Activated T-helper 1 cell treated with anti-CD3 and anti-CD28 coated beads, Interleukin-12 subunit alpha, Interleukin-12 subunit beta, Interleukin-2, Interleukin-4 antibody, amounts not matched to agents 30 ng/mL and 10 ng/mL and 1 ng/mL, durations not matched to agents 14 hours and 24 hours and 36 hours (primary cell): ENCODE results near the gene MMRN2. TPM values are rescaled to one million over a fixed set of nuclear protein-coding genes. Genes with fewer than 3 reads are reported as not detected.
"Not testable (repeated sequence)": the region's sequence is repeated elsewhere in the genome, so short reads cannot be mapped to it uniquely, and the experiment has no call there.

ENCODE experiments used
- DNase-seq: peaks from one replicate; pipeline ENCODE4 v3.0.0; 2021; ENCODE audit warnings: low spot score
- H3K27ac Mint-ChIP-seq: one replicate; pipeline ENCODE4 v1.8.0; 2021; ENCODE audit warnings: mild to moderate bottlenecking, mixed read lengths
- H3K27me3 Mint-ChIP-seq: one replicate; pipeline ENCODE4 v1.8.0; 2022; ENCODE audit warnings: mild to moderate bottlenecking, moderate library complexity, mixed read lengths; ENCODE audit not compliant: insufficient read depth
- H3K36me3 Mint-ChIP-seq: one replicate; pipeline ENCODE4 v1.8.0; 2021; ENCODE audit warnings: low read depth, mixed read lengths
- H3K4me1 Mint-ChIP-seq: one replicate; pipeline ENCODE4 v1.8.0; 2021; ENCODE audit warnings: low read depth, mixed read lengths
- H3K4me3 Mint-ChIP-seq: one replicate; pipeline ENCODE4 v1.8.0; 2021; ENCODE audit warnings: mild to moderate bottlenecking, moderate library complexity, mixed read lengths
- H3K9me3 Mint-ChIP-seq: one replicate; pipeline ENCODE4 v1.8.0; 2021; ENCODE audit warnings: mixed read lengths
- intact Hi-C: fragments of 100-400 bp; cut with micrococcal nuclease; formaldehyde crosslinking; loops from one replicate; pipeline ENCODE4 v1.15.1; 2024
- total RNA-seq: library from RNA; stranded (reverse); gene quantifications from 2 replicates; pipeline ENCODE4 v1.2.3, GENCODE V29; 2022

MMRN2 gene, protein sequence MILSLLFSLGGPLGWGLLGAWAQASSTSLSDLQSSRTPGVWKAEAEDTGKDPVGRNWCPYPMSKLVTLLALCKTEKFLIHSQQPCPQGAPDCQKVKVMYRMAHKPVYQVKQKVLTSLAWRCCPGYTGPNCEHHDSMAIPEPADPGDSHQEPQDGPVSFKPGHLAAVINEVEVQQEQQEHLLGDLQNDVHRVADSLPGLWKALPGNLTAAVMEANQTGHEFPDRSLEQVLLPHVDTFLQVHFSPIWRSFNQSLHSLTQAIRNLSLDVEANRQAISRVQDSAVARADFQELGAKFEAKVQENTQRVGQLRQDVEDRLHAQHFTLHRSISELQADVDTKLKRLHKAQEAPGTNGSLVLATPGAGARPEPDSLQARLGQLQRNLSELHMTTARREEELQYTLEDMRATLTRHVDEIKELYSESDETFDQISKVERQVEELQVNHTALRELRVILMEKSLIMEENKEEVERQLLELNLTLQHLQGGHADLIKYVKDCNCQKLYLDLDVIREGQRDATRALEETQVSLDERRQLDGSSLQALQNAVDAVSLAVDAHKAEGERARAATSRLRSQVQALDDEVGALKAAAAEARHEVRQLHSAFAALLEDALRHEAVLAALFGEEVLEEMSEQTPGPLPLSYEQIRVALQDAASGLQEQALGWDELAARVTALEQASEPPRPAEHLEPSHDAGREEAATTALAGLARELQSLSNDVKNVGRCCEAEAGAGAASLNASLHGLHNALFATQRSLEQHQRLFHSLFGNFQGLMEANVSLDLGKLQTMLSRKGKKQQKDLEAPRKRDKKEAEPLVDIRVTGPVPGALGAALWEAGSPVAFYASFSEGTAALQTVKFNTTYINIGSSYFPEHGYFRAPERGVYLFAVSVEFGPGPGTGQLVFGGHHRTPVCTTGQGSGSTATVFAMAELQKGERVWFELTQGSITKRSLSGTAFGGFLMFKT
- total RNA-seq, result not detected in 2 replicates

DNA sequence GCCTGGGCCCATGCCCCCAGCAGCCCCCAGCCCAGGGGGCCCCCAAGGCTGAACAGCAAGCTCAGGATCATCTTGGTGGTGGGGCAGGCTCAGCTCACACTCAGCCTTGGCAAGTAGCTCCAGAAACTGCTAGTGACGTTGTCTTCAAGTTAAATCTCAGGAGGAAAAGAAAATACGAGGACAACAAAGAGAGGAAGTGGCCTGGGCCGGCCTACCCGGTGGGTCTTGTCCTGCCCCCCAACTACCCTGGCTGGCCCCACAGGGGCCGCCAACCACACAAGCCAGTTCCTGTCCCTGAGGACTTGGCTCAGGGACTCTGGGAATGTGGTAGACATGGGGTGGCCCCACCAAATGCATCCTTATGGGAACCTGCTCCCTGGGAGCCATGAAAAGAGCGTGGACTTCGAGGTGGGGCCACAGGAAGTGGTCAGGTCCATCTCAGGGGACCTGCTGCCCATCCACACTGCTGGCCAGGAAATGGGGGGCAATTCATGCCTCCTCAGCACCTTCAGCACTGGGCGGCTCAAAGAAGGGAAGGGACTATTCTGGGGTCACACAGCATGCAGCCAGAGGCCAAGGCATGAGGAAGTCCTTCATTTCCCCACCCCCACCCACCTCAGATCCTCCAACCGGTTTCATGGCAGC, at the start of gene MMRN2:
Gene MMRN2, minus strand, starts transcription at position 145 of the 645 bp plus-strand sequence. Its CDS starts 74 bp downstream, at position 71.
- no peaks in the 10 kb centered on the region for H3K27me3 Mint-ChIP-seq
- intact Hi-C loops, result no loop called here
- H3K36me3 Mint-ChIP-seq, result no peaks in the 10 kb centered on the region
- DNase-seq, result no peak
- H3K4me3 Mint-ChIP-seq, result no peak within 1 kb of the TSS
- H3K27ac Mint-ChIP-seq, result no peak within 1 kb of the TSS
- peaks cover under 1% of the 10 kb centered on the region for H3K9me3 Mint-ChIP-seq
- no peaks in the 10 kb centered on the region for H3K4me1 Mint-ChIP-seq

DNA sequence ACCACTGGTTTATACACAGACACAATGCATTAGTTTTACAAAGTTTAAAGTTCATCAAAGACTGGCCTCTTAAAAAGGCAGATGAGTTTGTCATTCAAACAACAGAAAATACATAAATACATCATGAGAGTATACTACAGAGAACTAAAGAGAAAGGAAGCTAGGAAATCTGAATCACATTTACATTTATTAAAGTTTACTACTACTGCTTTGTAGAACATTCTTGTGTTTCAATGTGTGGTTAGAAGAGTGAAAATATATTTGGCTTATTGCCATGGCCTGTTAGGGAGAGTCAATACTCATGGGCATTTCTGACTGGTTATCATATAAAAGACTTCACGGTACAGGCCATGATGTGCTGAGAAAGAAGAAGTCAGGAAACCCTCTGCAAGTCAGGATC, 49.7 kb upstream of the MMRN2 start:
- H3K36me3 Mint-ChIP-seq, DNase-seq, H3K4me1 Mint-ChIP-seq, H3K27ac Mint-ChIP-seq, H3K4me3 Mint-ChIP-seq, intact Hi-C loops, H3K27me3 Mint-ChIP-seq, H3K9me3 Mint-ChIP-seq: not testable (repeated sequence)

DNA sequence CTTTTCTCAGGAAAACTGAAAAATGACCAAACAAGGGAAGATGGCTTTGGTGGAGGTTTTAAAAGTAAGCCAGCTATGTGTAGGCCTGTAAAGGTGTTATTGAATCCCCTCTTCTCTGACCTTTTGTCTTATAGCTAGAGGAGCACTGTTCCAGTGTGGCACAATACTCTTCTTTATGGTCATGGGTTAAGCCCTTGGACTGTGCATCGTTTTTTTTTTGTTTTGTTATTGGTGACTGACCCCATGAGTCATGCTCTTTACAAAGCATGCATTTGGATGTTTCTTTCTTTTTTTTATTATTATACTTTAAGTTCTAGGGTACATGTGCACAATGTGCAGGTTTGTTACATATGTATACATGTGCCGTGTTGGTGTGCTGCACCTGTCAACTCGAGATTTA, 43.1 kb upstream of the MMRN2 start:
- Mint-ChIP-seq H3K4me3 (no peak overlapping the region), H3K36me3 (no peaks in the 10 kb centered on the region), H3K9me3 (no peaks in the 10 kb centered on the region), H3K4me1 (no peaks in the 10 kb centered on the region), H3K27me3 (peaks cover 13% of the 10 kb centered on the region), H3K27ac (no peak overlapping the region)
- intact Hi-C loops, result no loop called here
- DNase-seq, result no peak

DNA sequence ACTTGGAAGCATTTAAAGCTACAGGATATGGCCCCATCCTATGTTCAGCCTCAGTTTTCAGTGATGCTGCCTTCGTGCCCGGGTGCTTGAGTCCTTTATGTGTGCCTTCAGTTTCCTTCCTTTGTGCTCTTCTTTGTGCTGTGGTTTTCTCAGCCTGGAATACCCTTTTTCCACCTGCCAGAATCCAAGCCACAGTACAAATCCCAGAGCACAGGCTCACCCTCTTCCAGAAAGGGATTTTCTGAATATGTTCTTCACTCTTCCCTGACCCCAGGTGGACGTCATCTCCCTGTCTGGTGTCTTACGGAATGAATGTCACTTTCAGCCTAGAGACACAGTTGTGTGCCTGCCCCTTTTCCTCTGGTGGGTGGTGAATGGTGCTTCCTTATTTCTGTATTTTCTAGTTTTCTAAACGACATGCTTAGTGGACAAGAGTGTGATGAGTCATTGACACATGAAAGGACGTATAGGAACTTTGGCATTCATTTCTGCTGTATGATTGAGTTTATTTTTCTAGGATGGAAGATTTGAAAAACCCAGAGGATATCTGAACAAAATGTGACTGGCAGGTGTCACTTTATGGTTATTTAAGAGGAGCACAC, 42.5 kb upstream of the MMRN2 start:
- H3K4me1 Mint-ChIP-seq, H3K4me3 Mint-ChIP-seq, H3K9me3 Mint-ChIP-seq, H3K27ac Mint-ChIP-seq, intact Hi-C loops, H3K36me3 Mint-ChIP-seq, DNase-seq: not testable (repeated sequence)
- H3K27me3 Mint-ChIP-seq, result peaks cover 13% of the 10 kb centered on the region

DNA sequence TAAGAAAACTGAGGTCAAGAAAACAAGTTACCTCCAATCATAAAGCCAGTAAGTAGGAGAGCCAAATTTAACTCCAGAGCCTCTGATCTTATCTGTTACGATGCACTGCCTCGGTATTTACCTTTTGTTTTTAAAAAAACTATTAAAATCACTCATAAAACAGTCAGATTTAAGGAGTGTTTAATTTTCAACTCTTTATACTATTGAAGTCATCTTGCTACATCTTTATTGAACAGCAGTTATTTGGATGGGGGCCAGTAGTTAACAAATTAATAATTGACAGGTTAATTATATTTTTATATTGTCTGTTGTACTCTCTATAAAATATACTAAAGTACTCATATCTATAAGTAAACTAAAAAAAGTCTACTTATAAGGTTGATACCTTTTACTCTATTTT, 35.5 kb upstream of the MMRN2 start:
- no peak overlapping the region for H3K4me3 Mint-ChIP-seq
- no peaks in the 10 kb centered on the region for H3K9me3 Mint-ChIP-seq
- H3K27me3 Mint-ChIP-seq, result peaks cover 34% of the 10 kb centered on the region
- no peaks in the 10 kb centered on the region for H3K36me3 Mint-ChIP-seq
- H3K27ac Mint-ChIP-seq, result no peak overlapping the region
- DNase-seq, result no peak
- intact Hi-C loops, result no loop called here
- no peaks in the 10 kb centered on the region for H3K4me1 Mint-ChIP-seq

DNA sequence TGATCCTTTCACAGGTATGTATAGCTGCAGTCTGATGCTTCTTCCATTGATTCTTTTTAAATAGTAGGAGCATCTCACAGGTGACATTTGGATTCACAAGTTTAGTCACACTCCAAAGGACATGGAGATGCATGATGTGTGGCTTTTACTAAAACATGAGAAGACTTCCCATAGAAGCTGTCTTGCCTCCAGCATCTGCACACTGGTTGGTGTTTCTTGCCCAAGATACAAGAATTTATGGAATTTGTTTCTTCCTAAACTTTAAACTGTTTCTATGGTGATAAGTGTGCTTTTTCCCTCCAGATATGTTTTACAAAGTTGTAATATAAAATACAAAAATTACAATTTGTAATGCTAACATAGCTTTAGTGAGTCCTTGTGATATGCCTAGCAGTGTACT, 35.0 kb upstream of the MMRN2 start:
- Mint-ChIP-seq H3K4me1 (no peaks in the 10 kb centered on the region), H3K36me3 (no peaks in the 10 kb centered on the region), H3K4me3 (no peak overlapping the region), H3K27ac (no peak overlapping the region), H3K27me3 (peaks cover 34% of the 10 kb centered on the region), H3K9me3 (no peaks in the 10 kb centered on the region)
- intact Hi-C loops, result no loop called here
- no peak for DNase-seq

DNA sequence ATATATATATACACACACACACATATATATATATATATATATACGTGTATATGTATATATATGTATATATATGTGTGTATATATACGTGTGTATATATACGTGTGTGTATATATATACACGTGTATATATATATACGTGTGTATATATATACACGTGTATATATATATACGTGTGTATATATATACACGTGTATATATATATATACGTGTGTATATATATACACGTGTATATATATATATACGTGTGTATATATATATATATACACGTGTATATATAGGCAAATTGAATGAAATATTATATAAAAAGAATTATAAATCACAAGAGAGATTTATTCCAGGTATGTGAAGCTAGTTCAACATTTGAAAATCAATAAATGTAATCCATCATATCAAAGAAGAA, 33.9 kb upstream of the MMRN2 start:
- DNase-seq, H3K4me1 Mint-ChIP-seq, intact Hi-C loops, H3K4me3 Mint-ChIP-seq, H3K36me3 Mint-ChIP-seq, H3K9me3 Mint-ChIP-seq, H3K27ac Mint-ChIP-seq: not testable (repeated sequence)
- H3K27me3 Mint-ChIP-seq, result peaks cover 30% of the 10 kb centered on the region

DNA sequence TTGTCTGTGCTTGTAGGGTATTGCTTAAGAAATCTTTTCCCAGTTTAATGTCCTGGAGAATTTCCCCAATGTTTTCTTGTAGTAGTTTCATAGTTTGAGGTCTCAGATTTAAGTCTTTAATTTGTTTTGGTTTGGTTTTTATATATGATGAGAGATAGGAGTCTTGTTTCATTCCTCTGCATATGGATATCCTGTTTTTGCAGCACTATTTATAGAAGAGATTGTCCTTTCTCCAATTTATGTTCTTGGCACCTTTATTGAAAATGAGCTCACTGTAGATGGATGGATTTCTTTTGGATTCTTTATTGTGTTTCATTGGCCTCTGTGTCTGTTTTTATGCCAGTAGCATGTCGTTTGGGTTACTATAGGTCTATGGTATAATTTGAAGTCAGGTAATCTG, 31.1 kb upstream of the MMRN2 start:
- intact Hi-C loops, result no loop called here
- H3K4me3 Mint-ChIP-seq, result no peak overlapping the region
- no peak overlapping the region for H3K27ac Mint-ChIP-seq
- H3K27me3 Mint-ChIP-seq, result peaks cover 28% of the 10 kb centered on the region
- DNase-seq, result no peak
- H3K36me3 Mint-ChIP-seq, result no peaks in the 10 kb centered on the region
- H3K9me3 Mint-ChIP-seq, result no peaks in the 10 kb centered on the region
- no peaks in the 10 kb centered on the region for H3K4me1 Mint-ChIP-seq

DNA sequence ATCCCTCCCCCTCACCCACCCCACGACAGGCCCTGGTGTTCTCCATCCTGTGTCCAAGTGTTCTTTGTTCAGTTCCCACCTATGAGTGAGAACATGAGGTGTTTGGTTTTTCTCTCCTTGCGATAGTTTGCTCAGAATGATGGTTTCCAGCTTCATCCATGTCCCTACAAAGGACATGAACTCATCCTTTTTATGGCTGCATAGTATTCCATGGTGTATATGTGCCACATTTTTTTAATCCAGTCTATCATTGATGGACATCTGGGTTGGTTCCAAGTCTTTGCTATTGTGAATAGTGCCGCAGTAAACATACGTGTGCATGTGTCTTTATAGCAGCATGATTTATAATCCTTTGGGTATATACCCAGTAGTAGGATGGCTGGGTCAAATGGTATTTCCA, 27.1 kb upstream of the MMRN2 start:
- not testable (repeated sequence) for H3K4me1 Mint-ChIP-seq

DNA sequence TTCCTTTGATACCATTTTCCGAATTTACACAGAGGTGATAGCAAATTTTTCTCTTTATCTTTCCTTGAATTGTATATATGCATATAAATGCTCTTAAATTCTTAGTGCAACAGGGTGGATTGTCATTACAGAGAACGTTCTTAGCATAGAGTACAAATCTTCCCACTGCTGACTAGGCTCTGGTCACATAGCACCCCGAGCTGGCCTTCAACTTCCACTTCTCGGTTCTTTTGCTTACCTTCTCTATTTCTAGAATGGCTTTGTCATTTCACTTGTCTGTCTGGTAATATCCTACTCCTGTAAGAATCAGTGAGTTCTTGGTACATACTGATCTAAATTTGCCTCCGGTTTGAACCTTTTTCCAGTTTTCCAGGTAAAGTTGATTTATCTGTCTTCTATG, 24.3 kb upstream of the MMRN2 start:
- Mint-ChIP-seq H3K27ac (no peak overlapping the region), H3K27me3 (peaks cover 27% of the 10 kb centered on the region), H3K9me3 (no peaks in the 10 kb centered on the region), H3K4me1 (no peaks in the 10 kb centered on the region), H3K4me3 (no peak overlapping the region), H3K36me3 (no peaks in the 10 kb centered on the region)
- DNase-seq, result no peak
- intact Hi-C loops, result no loop called here

More for the DNA sequence above, 27.1 kb upstream of the MMRN2 start:
- H3K4me3 Mint-ChIP-seq, intact Hi-C loops, H3K36me3 Mint-ChIP-seq, H3K9me3 Mint-ChIP-seq, H3K27ac Mint-ChIP-seq, DNase-seq: not testable (repeated sequence)
- H3K27me3 Mint-ChIP-seq, result peaks cover 30% of the 10 kb centered on the region

DNA sequence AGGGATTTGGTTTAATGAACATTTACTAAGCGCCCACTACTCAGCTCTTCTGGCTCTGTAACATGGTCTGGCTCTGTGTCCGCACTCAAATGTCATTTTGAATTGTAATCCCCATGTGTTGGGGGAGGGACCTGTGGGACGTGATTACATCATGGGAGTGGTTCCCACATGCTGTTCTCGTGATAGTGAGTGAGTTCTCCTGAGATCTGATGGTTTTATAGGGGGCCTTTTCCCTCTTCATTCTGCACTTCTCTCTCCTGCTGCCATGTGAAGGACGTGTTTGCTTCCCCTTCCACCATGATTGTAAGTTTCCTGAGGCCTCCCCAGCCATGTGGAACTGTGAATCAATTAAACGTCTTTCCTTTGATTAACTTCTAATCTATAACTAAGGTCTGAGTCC, 23.6 kb upstream of the MMRN2 start:
- H3K9me3 Mint-ChIP-seq, H3K36me3 Mint-ChIP-seq, H3K4me3 Mint-ChIP-seq, DNase-seq, H3K4me1 Mint-ChIP-seq, intact Hi-C loops, H3K27ac Mint-ChIP-seq: not testable (repeated sequence)
- peaks cover 27% of the 10 kb centered on the region for H3K27me3 Mint-ChIP-seq

DNA sequence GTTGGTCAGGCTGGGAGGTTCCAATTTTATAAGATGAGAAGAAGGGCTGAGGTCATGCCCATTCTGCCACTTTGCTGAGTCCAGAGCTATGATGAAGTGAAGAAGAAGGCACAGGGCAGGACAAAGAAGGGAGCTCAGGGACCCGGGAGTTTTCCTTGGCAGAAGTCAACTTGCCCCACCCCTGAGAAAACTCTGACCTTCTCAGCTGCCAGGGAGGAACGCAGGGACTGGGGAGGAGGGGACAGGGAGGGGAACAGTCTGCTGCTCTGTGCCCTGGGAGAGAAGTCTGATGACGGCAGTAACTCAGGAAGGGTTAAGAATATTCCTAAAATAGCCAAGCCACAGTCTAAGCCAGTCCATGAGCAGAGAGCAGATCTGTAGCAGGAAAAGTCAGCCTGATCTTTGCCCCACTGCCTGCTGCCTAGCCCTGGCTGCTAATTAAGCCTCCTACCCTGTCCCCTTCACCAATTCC, 22.6 kb upstream of the MMRN2 start:
- peaks cover 27% of the 10 kb centered on the region for H3K27me3 Mint-ChIP-seq
- intact Hi-C loops, result no loop called here
- DNase-seq, result no peak
- no peaks in the 10 kb centered on the region for H3K4me1 Mint-ChIP-seq
- H3K9me3 Mint-ChIP-seq, result no peaks in the 10 kb centered on the region
- H3K36me3 Mint-ChIP-seq, result no peaks in the 10 kb centered on the region
- H3K4me3 Mint-ChIP-seq, result no peak overlapping the region
- H3K27ac Mint-ChIP-seq, result no peak overlapping the region
